ENCODE results near the gene PIGV.

DNA sequence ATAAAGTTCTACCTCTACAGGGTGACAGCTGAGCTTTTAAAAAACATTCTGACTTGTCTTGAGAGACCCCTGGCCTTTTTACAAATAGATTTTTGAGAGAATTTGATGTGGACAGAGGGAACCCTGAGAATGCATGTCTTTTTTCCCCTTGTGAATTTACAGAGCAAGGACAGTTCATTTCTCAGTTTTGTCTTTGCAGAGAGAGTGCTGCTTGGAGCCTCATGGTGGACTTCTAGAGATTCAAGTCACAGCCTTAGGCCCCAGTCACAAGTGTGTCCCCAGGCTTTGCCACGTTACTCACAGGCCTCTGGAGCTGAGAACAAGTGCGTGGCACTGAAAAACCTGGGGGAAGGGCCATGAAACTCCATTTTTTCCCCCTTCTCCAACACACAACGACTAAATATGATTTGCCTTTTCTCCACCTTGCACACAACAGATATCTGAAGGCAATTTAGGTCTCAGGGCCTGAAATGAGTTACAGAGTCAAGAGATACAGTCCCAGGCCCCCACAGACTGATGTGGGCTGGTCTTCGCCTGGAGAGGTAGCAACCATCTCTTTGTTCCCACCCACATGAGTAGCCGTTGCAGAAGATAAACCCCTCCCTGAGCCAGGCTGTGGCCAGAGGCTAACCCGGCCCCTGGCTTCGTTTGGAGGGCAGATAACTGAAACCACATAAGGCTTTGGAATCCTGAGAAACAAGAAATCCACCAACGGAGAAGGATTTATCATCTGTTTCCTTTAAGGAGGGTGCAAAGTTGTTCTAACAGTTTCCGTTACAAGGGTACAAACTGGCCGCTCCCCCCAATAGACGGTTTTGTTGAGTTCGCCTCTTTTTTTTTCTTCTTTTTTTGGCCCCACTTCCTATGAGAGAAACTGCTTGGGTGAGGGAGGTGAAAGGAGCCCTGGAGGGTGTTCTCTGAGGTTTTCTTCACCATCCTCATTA lies 1.0 kb upstream of the PIGV start:
- TF ChIP-seq GATA3 (IDR thresholded peaks at IDR 0.05; ENCODE audit: low read depth, low read length) (no peak), GATA2 (IDR thresholded peaks at IDR 0.05; ENCODE audit: low read depth, low read length) (no peak)
